IPS-NIHi7 (cell line): ENCODE measurements around the gene SAMD14.

Experiments used
- DNase-seq: peaks from one replicate; pipeline ENCODE4 v3.0.0; 2012; ENCODE audit warnings: mixed read lengths; ENCODE audit errors: extremely low spot score

SAMD14 gene

DNA sequence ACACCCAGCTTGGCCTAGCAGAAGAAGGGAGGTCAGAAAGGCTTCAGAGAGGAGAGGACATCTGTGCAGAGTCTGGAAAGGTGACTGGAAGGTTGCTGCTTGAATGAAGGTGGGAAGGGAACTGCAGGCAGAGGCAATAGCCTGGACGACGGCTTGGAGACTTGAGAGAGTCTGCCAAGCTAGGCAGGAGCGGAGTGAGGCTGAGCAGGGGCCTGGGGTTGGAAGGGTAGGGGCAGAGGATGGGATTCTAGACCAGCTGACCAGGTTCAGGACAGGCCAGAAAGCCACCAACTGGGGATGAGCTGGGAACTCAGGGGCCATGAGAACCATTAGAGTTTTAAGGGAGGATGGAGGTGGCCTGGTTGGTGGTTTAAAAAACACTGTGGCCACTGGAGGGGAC lies 35.5 kb upstream of the SAMD14 start:
- DNase-seq = no peak

DNA sequence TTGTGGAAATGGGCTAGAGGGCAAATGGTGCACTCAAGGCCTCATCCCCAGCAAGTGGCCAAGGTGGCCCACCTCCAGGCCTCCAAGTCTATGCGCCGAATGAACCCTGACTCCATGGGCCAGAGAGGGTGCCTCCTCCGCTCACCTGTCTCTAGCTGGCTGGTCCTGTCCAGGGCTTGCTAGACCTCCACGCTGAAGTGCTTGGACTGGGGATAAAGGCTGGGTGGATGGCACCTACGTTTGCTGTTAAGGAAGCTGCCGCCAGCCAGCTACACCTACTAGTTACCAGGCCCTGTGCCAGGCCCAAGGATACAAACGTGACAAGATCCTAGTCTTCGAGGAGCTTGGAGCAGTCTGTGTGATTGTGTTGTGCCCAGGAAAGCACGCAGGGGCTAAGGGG lies 35.1 kb upstream of the SAMD14 start:
- no peak for DNase-seq

DNA sequence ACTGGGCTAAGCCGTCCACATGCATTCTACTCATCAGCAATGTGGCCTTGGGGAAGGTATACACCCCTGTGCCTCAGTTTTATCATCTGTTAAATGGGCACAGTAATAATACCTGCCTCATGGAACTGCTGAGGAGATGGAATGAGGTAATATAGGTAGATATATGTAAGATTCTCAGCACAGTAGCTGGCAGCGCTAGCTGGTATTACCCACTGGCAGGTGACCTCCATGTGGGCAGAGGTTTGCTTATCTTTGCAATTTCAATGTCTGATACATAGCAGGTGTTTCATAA lies 34.7 kb upstream of the SAMD14 start:
- DNase-seq = no peak

DNA sequence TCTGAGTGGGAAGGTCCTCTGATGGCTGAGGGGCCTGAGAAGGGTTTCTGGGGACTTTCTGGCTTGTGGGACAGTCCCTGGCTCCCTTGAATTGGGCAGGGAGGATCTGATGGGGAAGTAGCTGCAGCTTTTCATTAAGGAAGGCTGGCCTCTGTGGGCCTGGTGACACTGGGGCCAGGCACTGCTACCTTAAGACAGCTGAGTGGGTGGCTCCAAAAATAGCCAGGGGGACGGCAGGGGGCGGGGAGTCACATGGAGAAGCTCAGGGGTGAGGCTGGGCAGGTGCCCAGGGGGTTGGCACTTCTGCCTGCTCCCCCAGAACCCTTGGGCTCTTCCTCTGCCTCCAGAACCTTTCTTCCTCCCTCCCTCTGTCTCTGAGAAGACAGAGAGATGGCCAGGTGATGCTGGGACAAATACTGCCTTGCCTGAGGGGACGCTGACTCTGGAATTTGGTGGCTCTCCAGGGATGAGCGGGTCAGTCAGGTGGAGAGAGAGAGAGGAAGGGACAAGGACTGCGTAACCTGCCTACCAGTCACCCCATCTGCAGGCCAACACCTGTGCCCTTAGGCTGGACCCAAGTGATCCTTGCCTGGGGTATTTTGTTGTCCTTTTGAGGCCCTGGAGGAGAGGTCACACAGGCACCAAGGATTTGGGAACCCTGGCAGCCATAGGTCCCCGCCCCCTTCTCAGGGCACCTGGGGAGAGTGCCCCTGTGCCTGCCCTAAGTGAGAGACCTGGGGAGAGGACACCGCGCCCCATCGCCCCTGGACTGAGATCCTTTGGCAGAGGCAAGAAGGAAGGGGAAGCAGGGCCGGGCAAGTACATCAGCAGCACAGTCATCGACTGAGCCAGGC lies 34.1 kb upstream of the SAMD14 start:
- no peak for DNase-seq

DNA sequence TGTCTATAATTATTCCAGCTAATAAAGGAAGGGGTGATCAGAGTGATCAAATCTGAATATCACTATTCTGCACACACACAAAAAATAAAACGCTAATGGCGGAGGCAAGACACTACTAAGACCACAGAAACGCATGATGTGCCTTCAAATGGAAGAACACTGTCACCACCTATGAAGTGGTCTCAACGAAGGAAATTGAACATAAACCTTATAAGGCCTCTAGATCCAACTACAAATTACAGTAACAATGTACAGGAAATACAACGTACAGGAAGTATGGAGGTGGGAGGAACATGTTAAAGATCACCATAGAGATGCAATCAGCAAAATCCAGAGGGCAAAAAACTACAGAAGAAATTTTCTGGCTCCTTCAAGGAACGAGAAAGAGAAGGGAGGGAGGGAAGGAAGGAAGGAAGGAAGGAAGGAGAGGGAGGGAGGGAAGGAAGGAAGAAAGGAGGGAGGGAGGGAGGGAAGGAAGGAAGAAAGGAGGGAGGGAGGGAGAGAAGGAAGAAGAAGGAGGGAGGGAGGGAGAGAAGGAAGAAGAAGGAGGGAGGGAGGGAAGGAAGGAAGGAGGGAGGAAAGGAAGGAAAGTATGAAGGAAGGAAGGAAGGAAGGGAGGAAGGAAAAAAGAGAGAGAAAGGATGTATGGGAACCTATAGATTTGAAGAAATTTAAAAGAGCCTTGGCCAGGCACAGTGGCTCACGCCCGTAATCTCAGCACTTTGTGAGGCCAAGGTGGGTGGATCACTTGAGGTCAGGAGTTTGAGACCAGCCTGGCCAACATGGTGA lies 32.7 kb upstream of the SAMD14 start:
- DNase-seq = no peak

DNA sequence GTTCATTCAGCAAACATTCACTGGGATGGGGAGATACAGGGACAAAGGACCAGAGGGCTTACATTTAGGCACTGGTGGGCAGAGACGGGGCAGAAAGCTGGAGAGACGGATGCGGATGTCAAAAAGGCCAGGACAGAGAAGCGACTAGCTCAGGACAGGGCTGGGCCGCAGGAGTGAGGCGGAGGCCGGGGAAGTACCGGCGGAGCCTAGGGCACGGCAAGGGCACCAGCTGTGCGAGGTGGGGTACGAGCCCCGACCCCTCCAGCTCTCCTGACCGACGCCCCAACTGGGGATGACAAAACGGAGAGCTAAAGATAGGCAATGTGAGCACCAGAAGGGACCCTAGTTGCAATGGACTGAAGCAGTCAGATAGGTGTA lies 31.9 kb upstream of the SAMD14 start:
- no peak for DNase-seq

DNA sequence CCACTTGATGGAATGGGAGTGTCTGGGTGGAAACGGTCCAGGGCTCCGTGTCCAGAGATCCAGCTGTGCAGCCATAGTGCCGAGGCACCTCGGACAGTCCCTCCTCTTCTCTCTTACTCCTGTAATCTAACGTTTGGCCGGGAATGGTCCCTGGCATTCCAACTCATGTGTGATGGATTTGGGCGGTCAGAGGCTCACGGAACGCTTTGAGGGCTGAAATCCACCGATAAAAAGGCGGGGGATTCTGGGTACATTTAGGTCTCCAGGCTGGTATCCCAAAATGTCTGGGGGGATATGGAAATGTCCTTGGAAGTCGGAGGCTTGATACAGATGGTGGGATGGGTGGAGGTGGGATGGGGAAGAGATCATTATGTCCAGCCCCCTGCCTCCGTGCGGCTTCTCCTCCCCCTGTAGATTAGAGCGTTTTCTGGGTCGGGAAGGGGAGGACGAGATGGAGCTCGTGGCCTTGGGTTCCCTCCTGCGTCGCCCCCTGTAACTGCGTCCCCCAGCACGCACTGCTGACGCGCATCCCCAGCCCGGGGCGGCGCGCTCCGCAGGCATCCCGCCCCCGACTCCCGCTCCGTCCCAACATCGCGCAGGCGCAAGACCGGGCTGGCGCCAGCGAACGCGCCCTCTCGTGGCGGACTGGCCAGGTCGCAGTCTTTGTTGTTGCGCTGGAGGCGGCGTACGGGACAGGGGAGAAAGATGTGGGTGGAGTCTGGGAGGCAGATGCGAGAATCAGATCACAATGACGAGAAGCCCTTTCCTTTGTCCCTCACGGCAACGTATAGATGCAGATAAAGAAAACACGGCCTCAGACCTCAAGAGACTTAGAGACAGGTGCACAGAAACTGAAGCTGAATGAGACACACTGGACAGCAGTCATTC lies 31.3 kb upstream of the SAMD14 start:
- DNase-seq = peak; percentile 99

DNA sequence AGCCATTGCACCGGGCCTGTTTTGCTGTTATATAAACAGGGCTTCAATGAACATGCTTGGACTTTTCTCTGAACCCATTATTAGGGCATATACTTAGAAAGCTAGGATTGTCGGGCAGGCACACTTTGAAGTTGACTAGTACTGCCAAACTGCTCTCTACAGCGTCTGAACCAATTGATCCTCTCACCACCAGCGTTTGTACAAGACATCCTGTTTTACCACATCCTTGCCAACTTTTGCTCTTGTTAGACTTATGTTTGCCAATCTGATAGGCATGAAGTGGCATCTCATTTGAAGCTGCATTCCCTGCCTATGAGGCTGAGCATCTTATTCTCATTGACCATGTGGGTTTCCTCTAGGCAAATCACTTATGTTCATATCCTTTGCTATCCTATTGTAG lies 27.9 kb upstream of the SAMD14 start:
- DNase-seq = no peak

DNA sequence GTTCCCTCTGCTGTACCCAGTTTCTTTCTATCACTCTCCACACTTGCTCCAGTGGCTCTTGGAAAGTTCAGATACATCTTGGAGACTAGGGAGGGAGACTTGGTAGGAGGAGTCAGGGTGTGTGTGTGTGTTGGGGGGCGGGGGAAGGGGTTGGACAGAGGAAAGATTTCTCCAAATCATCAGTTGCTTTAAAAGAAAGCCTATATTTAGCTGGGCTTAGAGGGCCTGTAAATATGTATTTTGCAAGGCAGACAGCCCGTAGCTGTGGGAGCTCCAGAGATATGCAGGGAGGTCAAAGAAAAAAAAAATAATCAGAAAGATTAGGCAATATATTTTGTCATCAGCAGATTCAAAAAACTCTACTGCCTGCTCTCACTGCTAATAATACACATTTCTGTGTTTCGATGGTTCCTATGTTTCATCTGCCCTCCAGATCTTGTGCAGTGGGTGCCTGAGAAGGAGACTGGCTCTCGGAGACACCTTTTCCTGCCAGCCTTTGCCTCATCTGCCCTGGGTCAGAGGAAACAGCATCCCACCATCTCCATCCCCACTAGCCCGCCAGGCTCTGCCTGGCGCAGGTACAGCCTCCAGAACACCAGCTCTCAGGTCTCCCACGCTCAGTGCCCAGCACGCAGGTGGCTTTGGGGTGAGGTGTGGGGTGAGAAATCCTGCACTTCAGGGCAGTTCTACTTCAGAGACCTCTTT lies 25.3 kb upstream of the SAMD14 start:
- no peak for DNase-seq

DNA sequence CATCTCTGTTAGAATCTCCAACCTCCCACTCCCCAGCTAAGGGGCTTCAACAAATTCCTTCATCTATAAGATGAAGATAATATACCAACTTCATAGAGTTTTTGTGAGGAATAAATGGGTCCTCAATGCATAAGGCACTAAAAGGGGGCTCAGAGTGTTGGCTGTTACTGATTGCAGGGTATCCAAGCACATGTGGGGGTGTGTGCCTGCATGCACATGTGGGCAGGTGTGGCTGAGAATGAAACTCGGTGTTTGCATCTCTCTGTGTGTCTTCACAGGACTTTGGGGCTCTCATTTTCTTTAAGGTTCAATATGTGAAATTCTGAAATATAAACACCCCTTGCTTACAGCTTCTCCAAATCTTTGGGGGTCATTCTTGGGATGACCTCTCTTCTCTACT lies 24.6 kb upstream of the SAMD14 start:
- no peak for DNase-seq

DNA sequence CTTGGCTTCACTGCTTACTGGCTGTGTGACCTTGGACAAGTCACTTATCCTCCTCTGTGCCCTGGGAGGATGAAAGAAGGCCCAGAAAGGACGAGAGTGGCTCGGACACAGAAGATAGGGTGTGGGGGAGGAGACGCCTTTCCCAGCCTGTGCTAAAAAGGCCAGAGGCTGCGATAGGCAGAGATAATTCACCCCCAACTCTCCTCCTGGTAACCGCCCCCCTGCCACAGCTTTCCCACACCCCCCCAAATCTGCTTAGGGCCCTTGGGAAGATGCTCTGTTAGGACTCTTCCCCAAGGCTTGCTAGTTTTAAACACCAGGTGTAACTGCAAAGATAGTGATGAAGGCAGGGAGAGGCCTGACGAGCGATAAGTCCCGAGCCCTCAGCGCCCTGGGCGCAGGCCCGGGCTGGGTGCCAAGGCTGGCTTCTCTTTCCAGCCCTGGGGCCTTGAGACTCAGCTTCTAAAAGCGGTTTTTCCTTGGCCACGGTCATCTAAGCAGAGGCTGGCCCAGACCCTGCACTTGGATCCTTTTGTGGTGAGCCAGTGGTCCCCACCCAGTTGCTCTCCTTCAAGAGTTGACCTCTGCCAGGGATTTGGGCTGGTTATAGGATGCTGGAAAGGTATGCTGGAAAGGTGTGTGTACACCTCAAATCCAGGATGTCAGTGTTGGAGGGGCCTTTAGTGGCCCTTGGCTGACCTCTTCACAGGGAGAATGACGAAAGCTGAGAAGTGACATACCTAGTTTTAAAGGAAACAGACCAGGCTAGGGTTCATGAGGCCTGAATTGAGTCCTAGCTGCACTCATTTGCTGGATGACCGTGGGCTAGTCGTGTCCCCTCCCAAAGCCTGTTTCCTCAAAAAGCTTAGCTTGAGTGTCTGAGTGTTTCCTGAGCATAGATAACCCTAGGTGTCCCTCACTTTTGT lies 24.0 kb upstream of the SAMD14 start:
- DNase-seq = no peak

DNA sequence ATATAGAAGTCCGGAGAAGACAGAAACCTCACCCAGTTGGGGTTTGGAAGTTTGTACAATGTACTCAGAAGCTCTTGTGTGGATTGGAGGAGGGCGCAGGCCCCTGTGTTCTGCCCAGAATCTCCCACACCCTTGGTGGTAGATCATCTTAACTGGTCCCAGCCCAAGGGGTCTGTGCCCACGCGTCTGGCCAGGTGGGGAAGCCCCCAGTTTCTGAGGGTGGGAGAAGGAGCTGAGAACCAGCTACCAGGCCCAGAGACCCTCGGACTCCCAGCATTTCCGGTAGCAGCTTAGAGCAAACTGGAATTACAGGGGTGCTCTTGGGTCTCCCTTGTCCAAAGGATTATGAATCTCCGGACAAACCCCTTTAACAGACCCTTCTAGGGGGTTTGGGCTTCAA lies 22.8 kb upstream of the SAMD14 start:
- no peak for DNase-seq

DNA sequence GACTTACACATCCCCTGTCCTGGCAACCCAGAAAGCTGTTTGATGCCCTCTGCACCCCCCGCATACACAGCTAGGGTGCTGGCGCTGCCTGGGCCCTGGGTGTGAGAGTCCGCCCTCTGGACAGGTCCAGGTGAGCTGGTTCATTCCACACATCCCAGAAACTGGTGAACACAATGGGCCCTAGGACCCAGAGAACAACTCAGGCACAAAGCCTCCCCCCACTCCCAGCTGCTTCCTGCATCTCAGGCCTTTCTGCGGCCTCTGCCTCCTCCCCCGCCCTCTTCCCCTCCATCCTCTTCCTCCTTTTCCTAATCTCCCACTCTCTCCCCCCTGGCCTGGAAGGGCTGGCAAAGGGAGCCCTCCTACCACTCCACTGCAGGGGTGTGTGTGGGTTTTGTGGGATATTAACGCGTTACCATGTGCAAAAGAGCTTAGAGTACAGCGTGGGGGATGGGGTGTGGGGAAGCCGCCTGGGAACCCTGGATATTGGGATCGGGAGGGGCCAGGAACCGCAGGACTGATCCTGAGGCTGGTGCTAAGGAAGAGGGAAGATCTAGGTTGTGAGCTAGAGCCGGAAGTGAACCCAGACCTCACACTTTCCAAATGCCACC lies 22.1 kb upstream of the SAMD14 start:
- DNase-seq = peak; percentile 88

DNA sequence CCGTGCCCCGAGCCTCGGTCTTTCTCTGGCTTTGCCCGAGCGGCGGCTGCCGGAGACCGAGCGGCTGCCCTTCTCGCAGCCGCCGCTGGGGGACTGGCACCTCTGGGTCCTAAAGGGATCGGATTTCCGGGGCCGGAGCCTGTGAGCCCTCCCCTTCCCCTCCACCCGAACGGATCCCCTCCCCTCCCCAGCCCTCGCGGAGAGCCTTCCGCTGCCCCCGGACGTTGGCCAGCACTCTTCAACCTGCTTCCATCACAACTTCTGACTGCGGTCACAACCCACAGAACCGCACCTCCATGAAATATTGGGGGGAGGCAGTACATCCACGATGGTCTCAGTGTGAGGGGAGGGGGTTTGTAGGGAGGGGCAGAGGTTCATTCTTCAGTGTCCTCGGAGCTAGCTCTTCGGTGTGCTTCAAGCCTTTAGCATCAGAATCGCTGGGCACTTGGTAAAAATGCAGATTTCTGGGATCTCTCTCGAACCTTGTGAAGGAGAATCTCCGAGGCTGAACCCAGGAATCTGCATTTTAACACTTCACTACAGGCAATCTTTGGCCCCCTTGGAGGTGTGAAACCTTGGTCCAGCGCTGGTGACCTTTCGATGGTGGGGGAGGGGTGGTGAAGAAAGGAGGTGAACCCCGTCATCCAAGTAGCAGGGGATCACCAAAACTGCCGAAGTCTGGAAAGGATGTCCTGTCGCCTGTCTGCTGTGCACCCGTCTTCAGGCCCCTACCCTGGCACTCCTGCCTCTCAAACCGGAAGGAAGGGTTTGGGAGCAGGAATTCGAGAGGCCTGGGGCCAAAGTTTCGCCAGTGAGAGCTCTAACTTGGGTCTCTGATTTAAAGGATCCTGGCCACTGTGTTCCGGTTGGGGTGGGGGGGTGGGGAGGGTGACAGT lies 21.3 kb upstream of the SAMD14 start:
- DNase-seq = peak; percentile 93

DNA sequence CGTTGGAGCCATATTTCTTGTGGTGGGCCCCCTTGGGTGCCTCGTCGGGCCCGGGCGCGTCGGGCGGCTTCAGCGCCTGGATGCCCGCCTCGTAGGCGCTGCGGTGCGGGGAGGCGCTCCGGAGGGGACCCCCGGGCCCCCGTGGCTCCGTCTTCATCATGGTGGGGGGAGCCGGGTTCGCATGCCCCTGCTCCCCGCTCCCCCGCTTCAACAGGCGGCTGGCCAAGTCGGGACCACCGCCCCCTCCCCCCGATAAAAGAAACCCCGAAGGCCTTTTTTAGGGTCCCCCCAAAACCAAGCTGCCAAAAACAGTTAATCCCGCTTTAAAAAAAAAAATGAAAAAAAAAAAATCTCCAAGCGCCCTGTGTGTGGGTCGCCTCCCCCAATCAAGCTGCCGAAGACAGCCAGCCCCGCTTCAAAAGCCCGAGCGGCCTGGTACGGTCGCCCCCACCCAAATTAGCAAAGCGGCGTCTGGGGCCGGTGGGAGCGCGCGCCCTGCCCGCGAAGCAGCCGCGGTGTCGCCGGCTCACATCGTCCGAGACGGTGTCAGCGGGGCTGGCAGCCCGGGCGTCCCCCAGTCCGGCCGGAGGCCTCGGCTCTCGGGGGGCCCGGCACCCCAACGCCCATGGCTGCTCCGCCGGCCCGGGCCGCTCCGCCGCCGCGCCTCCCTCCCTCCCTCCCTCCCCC lies 20.5 kb upstream of the SAMD14 start, which contains the start of gene PPP1R9B:
TSS of gene PPP1R9B (minus strand) at position 324 of the 687 bp plus-strand sequence. CDS start at position 160, 164 bp downstream.
- DNase-seq = no peak

DNA sequence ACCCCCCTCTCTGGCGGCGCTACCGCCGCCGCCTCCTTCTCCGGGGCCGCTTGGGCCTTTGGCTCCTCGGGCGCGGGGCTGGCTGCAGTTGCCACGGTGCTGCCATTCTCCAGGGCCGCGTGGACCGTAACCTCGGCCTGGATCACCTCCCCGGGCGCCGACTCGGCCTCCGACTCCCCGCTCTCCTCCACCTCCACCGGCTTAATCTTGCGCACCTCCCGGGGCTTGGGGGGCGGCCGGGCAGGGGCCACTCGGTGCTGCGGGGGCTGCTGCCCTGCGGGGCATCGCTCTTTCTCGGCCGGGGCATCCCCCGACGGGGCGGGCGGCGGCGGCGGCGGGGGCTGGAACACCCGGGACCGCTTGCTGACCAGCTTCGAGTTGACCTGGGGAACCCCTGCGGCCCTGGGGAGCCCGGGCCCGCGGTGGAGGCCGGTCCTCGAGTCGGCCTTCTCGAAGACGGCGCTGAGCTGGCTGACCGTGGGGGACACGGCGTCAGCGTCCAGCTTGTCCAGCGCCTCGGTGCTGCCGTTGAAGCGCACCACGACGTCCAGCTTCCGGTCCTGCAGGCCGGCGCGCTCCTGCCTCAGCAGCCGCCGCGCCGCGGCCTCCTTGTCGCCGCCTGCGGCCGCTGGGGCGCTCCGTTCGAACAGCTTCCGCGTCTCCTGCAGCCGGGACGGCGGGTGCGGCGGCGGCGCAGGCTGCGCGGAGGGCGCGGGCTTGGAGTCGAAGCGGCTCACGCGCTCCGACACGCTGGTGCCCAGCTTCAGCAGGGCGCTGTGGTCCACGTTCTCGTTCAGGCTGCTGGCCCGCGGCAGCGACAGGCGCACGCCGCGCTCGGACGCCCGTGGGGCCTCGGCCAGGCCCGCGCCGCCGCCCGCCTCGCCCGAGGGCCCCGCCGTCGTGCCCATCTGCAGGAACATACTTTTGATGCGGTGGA lies 19.7 kb upstream of the SAMD14 start:
- DNase-seq = no peak

DNA sequence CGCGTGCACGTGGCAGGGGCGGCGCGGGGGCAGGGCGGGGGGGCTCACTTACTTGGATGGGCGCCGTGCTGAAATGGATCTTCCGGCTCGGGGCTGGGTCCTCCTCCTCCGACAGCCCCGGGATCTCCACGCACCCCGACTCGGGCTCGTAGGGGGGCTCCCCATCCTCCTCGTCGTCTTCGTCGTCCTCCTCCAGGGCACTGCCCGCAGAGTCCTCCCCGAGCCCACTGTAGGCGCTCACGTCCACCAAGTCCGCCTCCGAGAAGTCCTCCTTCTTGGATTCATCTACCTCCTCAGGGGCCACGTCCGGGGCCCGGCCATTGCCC lies 19.1 kb upstream of the SAMD14 start:
- no peak for DNase-seq
